ENCODE results near the gene CPLANE2. TPM values are rescaled to one million over a fixed set of nuclear protein-coding genes. Genes with fewer than 3 reads are reported as not detected.
"Not testable (repeated sequence)": the region's sequence is repeated elsewhere in the genome, so short reads cannot be mapped to it uniquely, and the experiment has no call there.

CPLANE2 gene
- total and polyA plus RNA-seq, 10 donors = 2.1 to 7.6 (median 5.3) TPM

- H3K27me3 ChIP-seq (replicated peaks in 1 of 7) = peaks cover 0 to 42% (median 19%) of the 10 kb centered on the region in 7 donors
- intact Hi-C loops (cut with DNase I; ENCODE audit: low total_unique reads) = no loop called here
- H3K27ac ChIP-seq = no peak overlapping the region
- TF ChIP-seq POLR2A (IDR thresholded peaks at IDR 0.05) (no peak), POLR2AphosphoS5 (IDR thresholded peaks at IDR 0.05) (peak; percentile 26 to 74 (median 70))
- TF ChIP-seq, protein P1, sequence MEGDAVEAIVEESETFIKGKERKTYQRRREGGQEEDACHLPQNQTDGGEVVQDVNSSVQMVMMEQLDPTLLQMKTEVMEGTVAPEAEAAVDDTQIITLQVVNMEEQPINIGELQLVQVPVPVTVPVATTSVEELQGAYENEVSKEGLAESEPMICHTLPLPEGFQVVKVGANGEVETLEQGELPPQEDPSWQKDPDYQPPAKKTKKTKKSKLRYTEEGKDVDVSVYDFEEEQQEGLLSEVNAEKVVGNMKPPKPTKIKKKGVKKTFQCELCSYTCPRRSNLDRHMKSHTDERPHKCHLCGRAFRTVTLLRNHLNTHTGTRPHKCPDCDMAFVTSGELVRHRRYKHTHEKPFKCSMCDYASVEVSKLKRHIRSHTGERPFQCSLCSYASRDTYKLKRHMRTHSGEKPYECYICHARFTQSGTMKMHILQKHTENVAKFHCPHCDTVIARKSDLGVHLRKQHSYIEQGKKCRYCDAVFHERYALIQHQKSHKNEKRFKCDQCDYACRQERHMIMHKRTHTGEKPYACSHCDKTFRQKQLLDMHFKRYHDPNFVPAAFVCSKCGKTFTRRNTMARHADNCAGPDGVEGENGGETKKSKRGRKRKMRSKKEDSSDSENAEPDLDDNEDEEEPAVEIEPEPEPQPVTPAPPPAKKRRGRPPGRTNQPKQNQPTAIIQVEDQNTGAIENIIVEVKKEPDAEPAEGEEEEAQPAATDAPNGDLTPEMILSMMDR (IDR thresholded peaks at IDR 0.05 in 8 of 11, conservative IDR thresholded peaks at IDR 0.05 in 3 of 11) = no peak
- 27 to 61% (median 30%) methylated on average over 26 to 46 of the region's 46 CpGs for WGBS, 5 donors
- peaks cover 0 to 26% (median 13%) of the 10 kb centered on the region in 6 donors for H3K4me1 ChIP-seq
- peak overlapping the region in 5 of 8 donors; percentile 4 to 53 (median 11) for H3K4me3 ChIP-seq
- H3K36me3 ChIP-seq = peaks cover 0 to 17% (median 0%) of the 10 kb centered on the region in 6 donors
- H3K9me3 ChIP-seq = peaks cover 0 to 16% (median 0%) of the 10 kb centered on the region in 8 donors
- no peak for DNase-seq
These were observed 10.3 kb downstream of the CPLANE2 start for GRCh38 chr1:16226490-16227179.

DNA sequence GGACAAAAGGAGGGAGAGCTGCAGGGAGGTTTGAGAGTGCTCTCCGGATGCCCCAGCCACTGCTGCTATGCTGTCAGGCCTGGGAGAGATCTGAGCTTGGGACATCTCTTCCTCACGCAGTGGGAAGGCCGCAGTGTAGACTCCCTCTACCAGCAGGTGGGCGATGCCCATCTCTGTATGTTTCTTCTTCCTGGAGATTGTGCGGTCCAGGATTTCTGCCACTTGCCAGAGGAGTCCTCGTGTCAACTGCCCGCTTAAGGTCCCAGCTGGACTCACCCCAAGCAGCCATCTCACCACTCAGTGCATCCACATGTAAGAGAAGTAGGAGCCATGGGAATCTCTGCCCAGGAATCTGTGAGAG, 10.9 kb downstream of the CPLANE2 start:
- Histone ChIP-seq H3K9me3 (peaks cover 0 to 16% (median 0%) of the 10 kb centered on the region in 8 donors), H3K4me1 (peaks cover 0 to 26% (median 13%) of the 10 kb centered on the region in 6 donors), H3K4me3 (peak overlapping the region in 1 of 8 donors; percentile 53), H3K36me3 (peaks cover 0 to 12% (median 0%) of the 10 kb centered on the region in 6 donors), H3K27ac (no peak overlapping the region), H3K27me3 (replicated peaks in 1 of 7) (peaks cover 0 to 42% (median 19%) of the 10 kb centered on the region in 7 donors)
- 91 to 99% (median 94%) methylated on average over 7 of the region's 7 CpGs for WGBS, 5 donors
- TF ChIP-seq POLR2AphosphoS5 (IDR thresholded peaks at IDR 0.05) (no peak), POLR2A (IDR thresholded peaks at IDR 0.05) (no peak)
- TF ChIP-seq, protein P1 (IDR thresholded peaks at IDR 0.05 in 8 of 11, conservative IDR thresholded peaks at IDR 0.05 in 3 of 11) = no peak
- DNase-seq = no peak
- intact Hi-C loops (cut with DNase I; ENCODE audit: low total_unique reads) = no loop called here

GRCh38 chr1:16224472-16224871, 12.5 kb downstream of the CPLANE2 start:
- Histone ChIP-seq H3K4me1 (peaks cover 0 to 33% (median 13%) of the 10 kb centered on the region in 6 donors), H3K4me3 (no peak overlapping the region), H3K9me3 (peaks cover 0 to 16% (median 0%) of the 10 kb centered on the region in 8 donors), H3K27me3 (replicated peaks in 1 of 7) (peaks cover 0 to 42% (median 19%) of the 10 kb centered on the region in 7 donors), H3K27ac (no peak overlapping the region), H3K36me3 (no peaks in the 10 kb centered on the region)
- TF ChIP-seq, protein P1 (IDR thresholded peaks at IDR 0.05 in 8 of 11, conservative IDR thresholded peaks at IDR 0.05 in 3 of 11) = no peak
- no peak for TF ChIP-seq POLR2A (IDR thresholded peaks at IDR 0.05)
- TF ChIP-seq POLR2AphosphoS5 (IDR thresholded peaks at IDR 0.05) = no peak
- 59 to 83% (median 61%) methylated on average over 3 of the region's 3 CpGs for WGBS, 5 donors
- no peak for DNase-seq
- intact Hi-C loops (cut with DNase I; ENCODE audit: low total_unique reads) = no loop called here

DNA sequence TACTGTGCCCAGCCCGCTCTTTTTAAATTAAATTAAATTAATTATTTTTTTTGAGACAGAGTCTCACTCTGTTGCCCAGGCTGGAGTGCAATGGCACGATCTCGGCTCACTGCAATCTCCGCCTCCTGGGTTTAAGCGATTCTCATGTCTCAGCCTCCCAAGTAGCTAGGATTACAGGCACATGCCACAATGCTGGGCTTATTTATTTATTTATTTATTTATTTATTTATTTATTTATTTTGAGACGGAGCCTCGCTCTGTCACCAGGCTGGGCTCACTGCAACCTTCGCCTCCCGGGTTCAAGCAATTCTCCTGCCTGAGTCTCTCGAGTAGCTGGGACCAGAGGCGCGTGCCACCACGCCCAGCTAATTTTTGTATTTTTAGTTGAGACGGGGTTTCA, 14.3 kb downstream of the CPLANE2 start:
- Histone ChIP-seq H3K27me3 (replicated peaks in 1 of 7) (peaks cover 0 to 28% (median 14%) of the 10 kb centered on the region in 7 donors), H3K9me3 (peaks cover 0 to 16% (median 0%) of the 10 kb centered on the region in 8 donors), H3K4me1 (peaks cover 0 to 29% (median 9%) of the 10 kb centered on the region in 6 donors)
- H3K36me3 ChIP-seq; DNase-seq; H3K4me3 ChIP-seq; intact Hi-C loops (cut with DNase I; ENCODE audit: low total_unique reads); H3K27ac ChIP-seq: not testable (repeated sequence)
- WGBS, 5 donors = 91 to 96% (median 95%) methylated on average over 14 of the region's 14 CpGs

Data from spleen (tissue), 11 donors.